ENCODE measurements around the gene DOK6.

The DOK6 gene

GRCh38 chr18:69752737-69753380 lies 352.2 kb downstream of the DOK6 start:
- TF ChIP-seq CTCF (IDR thresholded peaks at IDR 0.05) = no peak

- TF ChIP-seq CTCF (IDR thresholded peaks at IDR 0.05) = no peak
Measured at GRCh38 chr18:69754108-69754507, 353.4 kb downstream of the DOK6 start.

- TF ChIP-seq CTCF (IDR thresholded peaks at IDR 0.05) = no peak
Measured at GRCh38 chr18:69755041-69755440, 354.4 kb downstream of the DOK6 start.

GRCh38 chr18:69755856-69756496 lies 355.3 kb downstream of the DOK6 start:
- no peak for TF ChIP-seq CTCF (IDR thresholded peaks at IDR 0.05)

- no peak for TF ChIP-seq CTCF (IDR thresholded peaks at IDR 0.05)
Measured at GRCh38 chr18:69757733-69758132, 357.0 kb downstream of the DOK6 start.

GRCh38 chr18:69758458-69758857 lies 357.8 kb downstream of the DOK6 start:
- TF ChIP-seq CTCF (IDR thresholded peaks at IDR 0.05) = no peak

GRCh38 chr18:69759046-69759445 lies 358.4 kb downstream of the DOK6 start:
- no peak for TF ChIP-seq CTCF (IDR thresholded peaks at IDR 0.05)

Measured in LNCAP (cell line).